ENCODE data around the gene SNTG2.

- TF ChIP-seq FOXJ3 (CRISPR knock-in tag; IDR thresholded peaks at IDR 0.05; ENCODE audit: borderline replicate concordance) (no peak), FOXK1 (CRISPR knock-in tag; IDR thresholded peaks at IDR 0.05; ENCODE audit: borderline replicate concordance, low read depth) (no peak), CTCF (CRISPR knock-in tag; IDR thresholded peaks at IDR 0.05) (no peak), STAG1 (CRISPR knock-in tag; IDR thresholded peaks at IDR 0.05) (no peak), CAMTA2 (CRISPR knock-in tag; IDR thresholded peaks at IDR 0.05; ENCODE audit: borderline replicate concordance) (no peak), ZNF501 (CRISPR knock-in tag; IDR thresholded peaks at IDR 0.05) (no peak), ETS1 (CRISPR knock-in tag; IDR thresholded peaks at IDR 0.05) (no peak), JUN (CRISPR knock-in tag; IDR thresholded peaks at IDR 0.05) (no peak), LRRFIP1 (CRISPR knock-in tag; conservative IDR thresholded peaks at IDR 0.05) (no peak), ZNF431 (CRISPR knock-in tag; IDR thresholded peaks at IDR 0.05; ENCODE audit: borderline replicate concordance, low read depth) (no peak), REST (IDR thresholded peaks at IDR 0.05; ENCODE audit: borderline replicate concordance in 1 of 2, low read depth in 1 of 2, low read length in 2 of 2) (no peak), ZNF496 (CRISPR knock-in tag; IDR thresholded peaks at IDR 0.05; ENCODE audit: insufficient replicate concordance) (no peak), CSRNP2 (CRISPR knock-in tag; conservative IDR thresholded peaks at IDR 0.05; ENCODE audit: low read depth) (no peak), PBX3 (CRISPR knock-in tag; IDR thresholded peaks at IDR 0.05; ENCODE audit: borderline replicate concordance) (no peak)
Measured at GRCh38 chr2:1265454-1265853, 314.8 kb downstream of the SNTG2 start.
